ENCODE data around the gene MAML2. TPM values are rescaled to one million over a fixed set of nuclear protein-coding genes. Genes with fewer than 3 reads are reported as not detected.

MAML2 gene
- total RNA-seq, 1 donor from 2014 or later: 11.9 TPM

GRCh38 chr11:96358321-96358720 is 15.3 kb upstream of the MAML2 start:
- Mint-ChIP-seq H3K4me3 (no peak overlapping the region), H3K9me3 (no peaks in the 10 kb centered on the region), H3K36me3 (ENCODE audit: low read depth) (peaks cover 51% of the 10 kb centered on the region), H3K27me3 (no peaks in the 10 kb centered on the region), H3K27ac (no peak overlapping the region), H3K4me1 (peaks cover 29% of the 10 kb centered on the region)
- intact Hi-C loops (cut with micrococcal nuclease): no loop called here
- DNase-seq: no peak

GRCh38 chr11:96357794-96358193 is 14.8 kb upstream of the MAML2 start:
- Mint-ChIP-seq H3K9me3 (no peaks in the 10 kb centered on the region), H3K27ac (peak overlapping the region; percentile 6), H3K4me1 (peaks cover 29% of the 10 kb centered on the region), H3K4me3 (no peak overlapping the region), H3K27me3 (no peaks in the 10 kb centered on the region), H3K36me3 (ENCODE audit: low read depth) (peaks cover 51% of the 10 kb centered on the region)
- intact Hi-C loops (cut with micrococcal nuclease): no loop called here
- DNase-seq: no peak

GRCh38 chr11:96356848-96357247 is 13.9 kb upstream of the MAML2 start:
- peaks cover 29% of the 10 kb centered on the region for H3K4me1 Mint-ChIP-seq
- H3K36me3 Mint-ChIP-seq (ENCODE audit: low read depth): peaks cover 50% of the 10 kb centered on the region
- intact Hi-C loops (cut with micrococcal nuclease): no loop called here
- no peaks in the 10 kb centered on the region for H3K27me3 Mint-ChIP-seq
- no peak overlapping the region for H3K4me3 Mint-ChIP-seq
- no peak overlapping the region for H3K27ac Mint-ChIP-seq
- no peaks in the 10 kb centered on the region for H3K9me3 Mint-ChIP-seq
- DNase-seq: peak; percentile 48

GRCh38 chr11:96342014-96342960 is 708 bp downstream of the MAML2 start:
- Mint-ChIP-seq H3K27ac (peak overlapping the region; percentile 93), H3K9me3 (no peaks in the 10 kb centered on the region), H3K4me3 (peak overlapping the region; percentile 95), H3K4me1 (peaks cover 52% of the 10 kb centered on the region), H3K36me3 (ENCODE audit: low read depth) (peaks cover 10% of the 10 kb centered on the region), H3K27me3 (no peaks in the 10 kb centered on the region)
- intact Hi-C loops (cut with micrococcal nuclease): loop anchor here (2.0 to 10.0 kb wide), 9 partner anchors 35 to 505 kb away; partner anchors contain the start of gene MTMR2
- DNase-seq: no peak

- peak; percentile 91 for DNase-seq
These were observed 1.6 kb downstream of the MAML2 start for GRCh38 chr11:96341211-96342013.

GRCh38 chr11:96340555-96340885 is 2.5 kb downstream of the MAML2 start:
- Mint-ChIP-seq H3K9me3 (no peaks in the 10 kb centered on the region), H3K4me3 (peak overlapping the region; percentile 95), H3K4me1 (peaks cover 61% of the 10 kb centered on the region), H3K36me3 (ENCODE audit: low read depth) (peaks cover 14% of the 10 kb centered on the region), H3K27me3 (no peaks in the 10 kb centered on the region), H3K27ac (peak overlapping the region; percentile 93)
- no peak for DNase-seq
- intact Hi-C loops (cut with micrococcal nuclease): loop anchor here (5.0 to 10.0 kb wide), 4 partner anchors 33 to 503 kb away; partner anchors contain the start of gene MTMR2

More at GRCh38 chr11:96341211-96342013, 1.6 kb downstream of the MAML2 start:
- intact Hi-C loops (cut with micrococcal nuclease): loop anchor here (1.0 to 10.0 kb wide), 10 partner anchors 34 to 504 kb away; partner anchors contain the start of gene MTMR2
- H3K4me1 Mint-ChIP-seq: peaks cover 56% of the 10 kb centered on the region
- peak overlapping the region; percentile 93 for H3K27ac Mint-ChIP-seq
- peaks cover 10% of the 10 kb centered on the region for H3K36me3 Mint-ChIP-seq (ENCODE audit: low read depth)
- H3K4me3 Mint-ChIP-seq: peak overlapping the region; percentile 95
- H3K9me3 Mint-ChIP-seq: no peaks in the 10 kb centered on the region
- H3K27me3 Mint-ChIP-seq: no peaks in the 10 kb centered on the region

GRCh38 chr11:96339706-96340554 is 3.1 kb downstream of the MAML2 start:
- Mint-ChIP-seq H3K4me3 (peak overlapping the region; percentile 95), H3K36me3 (ENCODE audit: low read depth) (peaks cover 17% of the 10 kb centered on the region), H3K4me1 (peaks cover 63% of the 10 kb centered on the region), H3K9me3 (no peaks in the 10 kb centered on the region), H3K27ac (peak overlapping the region; percentile 93), H3K27me3 (no peaks in the 10 kb centered on the region)
- peak; percentile 69 for DNase-seq
- intact Hi-C loops (cut with micrococcal nuclease): loop anchor here (2.0 to 10.0 kb wide), 5 partner anchors 33 to 503 kb away; partner anchors contain the start of gene MTMR2

GRCh38 chr11:96338910-96339705 is 3.9 kb downstream of the MAML2 start:
- intact Hi-C loops (cut with micrococcal nuclease): loop anchor here (1.0 to 2.0 kb wide), 2 partner anchors 72 to 277 kb away; no protein-coding TSS in a partner anchor
- H3K9me3 Mint-ChIP-seq: peaks cover 4% of the 10 kb centered on the region
- peaks cover 69% of the 10 kb centered on the region for H3K4me1 Mint-ChIP-seq
- DNase-seq: peak; percentile 86
- peak overlapping the region; percentile 93 for H3K27ac Mint-ChIP-seq
- peak overlapping the region; percentile 95 for H3K4me3 Mint-ChIP-seq
- H3K36me3 Mint-ChIP-seq (ENCODE audit: low read depth): peaks cover 25% of the 10 kb centered on the region
- no peaks in the 10 kb centered on the region for H3K27me3 Mint-ChIP-seq

GRCh38 chr11:96337541-96338431 is 5.2 kb downstream of the MAML2 start:
- H3K4me3 Mint-ChIP-seq: peak overlapping the region; percentile 95
- peaks cover 4% of the 10 kb centered on the region for H3K9me3 Mint-ChIP-seq
- peak overlapping the region; percentile 93 for H3K27ac Mint-ChIP-seq
- intact Hi-C loops (cut with micrococcal nuclease): loop anchor here (1.0 to 2.0 kb wide), 3 partner anchors 8 to 275 kb away; no protein-coding TSS in a partner anchor
- peaks cover 28% of the 10 kb centered on the region for H3K36me3 Mint-ChIP-seq (ENCODE audit: low read depth)
- peak; percentile 82 for DNase-seq
- H3K27me3 Mint-ChIP-seq: no peaks in the 10 kb centered on the region
- peaks cover 73% of the 10 kb centered on the region for H3K4me1 Mint-ChIP-seq

- H3K27me3 Mint-ChIP-seq: no peaks in the 10 kb centered on the region
- intact Hi-C loops (cut with micrococcal nuclease): no loop called here
- no peak overlapping the region for H3K4me3 Mint-ChIP-seq
- peaks cover 67% of the 10 kb centered on the region for H3K4me1 Mint-ChIP-seq
- DNase-seq: no peak
- peaks cover 24% of the 10 kb centered on the region for H3K36me3 Mint-ChIP-seq (ENCODE audit: low read depth)
- H3K9me3 Mint-ChIP-seq: peaks cover 4% of the 10 kb centered on the region
- H3K27ac Mint-ChIP-seq: no peak overlapping the region
These were observed 7.6 kb downstream of the MAML2 start for GRCh38 chr11:96335388-96335787.

GRCh38 chr11:96334219-96334618 is 8.8 kb downstream of the MAML2 start:
- Mint-ChIP-seq H3K9me3 (peaks cover 6% of the 10 kb centered on the region), H3K36me3 (ENCODE audit: low read depth) (peaks cover 28% of the 10 kb centered on the region), H3K27ac (no peak overlapping the region), H3K4me1 (peaks cover 68% of the 10 kb centered on the region), H3K27me3 (no peaks in the 10 kb centered on the region), H3K4me3 (no peak overlapping the region)
- DNase-seq: no peak
- intact Hi-C loops (cut with micrococcal nuclease): no loop called here
